ENCODE measurements around the gene GAB1.

Gene GAB1

GRCh38 chr4:143489106-143489505, 152.4 kb downstream of the GAB1 start:
- no peak for DNase-seq (ENCODE audit: low read depth)

- no peak for DNase-seq (ENCODE audit: low read depth)
Measured at GRCh38 chr4:143498021-143498420, 161.3 kb downstream of the GAB1 start.

- DNase-seq (ENCODE audit: low read depth) = no peak
Measured at GRCh38 chr4:143502231-143502630, 165.6 kb downstream of the GAB1 start.

- no peak for DNase-seq (ENCODE audit: low read depth)
Measured at GRCh38 chr4:143506031-143506430, 169.4 kb downstream of the GAB1 start.

GRCh38 chr4:143511906-143512305, 175.2 kb downstream of the GAB1 start:
- no peak for DNase-seq (ENCODE audit: low read depth)

- no peak for DNase-seq (ENCODE audit: low read depth)
Measured at GRCh38 chr4:143512978-143513313, 176.3 kb downstream of the GAB1 start.

GRCh38 chr4:143513314-143514168, 176.9 kb downstream of the GAB1 start, which contains the start of gene SMARCA5:
TSS of gene SMARCA5 (plus strand) at chr4:143513702. CDS start at chr4:143513925, 223 bp downstream.
- DNase-seq (ENCODE audit: low read depth) = peak; percentile 97

GRCh38 chr4:143514169-143514495, 177.5 kb downstream of the GAB1 start:
- DNase-seq (ENCODE audit: low read depth) = no peak

GRCh38 chr4:143514497-143514896, 177.8 kb downstream of the GAB1 start:
- DNase-seq (ENCODE audit: low read depth) = no peak

GRCh38 chr4:143514901-143515300, 178.2 kb downstream of the GAB1 start:
- DNase-seq (ENCODE audit: low read depth) = no peak

- DNase-seq (ENCODE audit: low read depth) = no peak
Measured at GRCh38 chr4:143515905-143516304, 179.2 kb downstream of the GAB1 start.

GRCh38 chr4:143517764-143518163, 181.1 kb downstream of the GAB1 start:
- no peak for DNase-seq (ENCODE audit: low read depth)

All from GM04504 (cell line).